Neural crest cell (in vitro differentiated cells): Measurements from ENCODE around the gene RGL1. TPM values are rescaled to one million over a fixed set of nuclear protein-coding genes. Genes with fewer than 3 reads are reported as not detected.

Experiments used
- DNase-seq: peaks from one replicate; pipeline ENCODE4 v3.0.0; 2021; ENCODE audit warnings: low read depth, mixed read lengths, low spot score
- H3K27ac Mint-ChIP-seq: one replicate; pipeline ENCODE4 v1.8.0; 2021; ENCODE audit warnings: mild to moderate bottlenecking, mixed read lengths; ENCODE audit not compliant: unreplicated experiment
- H3K27me3 Mint-ChIP-seq: 2 replicates; pipeline ENCODE4 v1.8.0; 2021; ENCODE audit warnings: low read depth, mild to moderate bottlenecking, mixed read lengths
- H3K36me3 Mint-ChIP-seq: 2 replicates; pipeline ENCODE4 v1.8.0; 2021; ENCODE audit warnings: low read depth, mild to moderate bottlenecking, mixed read lengths
- H3K4me1 Mint-ChIP-seq: 2 replicates; pipeline ENCODE4 v1.8.0; 2021; ENCODE audit warnings: mixed read lengths
- H3K4me3 Mint-ChIP-seq: one replicate; pipeline ENCODE4 v1.8.0; 2021; ENCODE audit warnings: mild to moderate bottlenecking, mixed read lengths
- H3K9me3 Mint-ChIP-seq: 2 replicates; pipeline ENCODE4 v1.8.0; 2021; ENCODE audit warnings: mixed read lengths
- CTCF ChIP-seq: fragments of 200-600 bp; sonication (generic); conservative IDR thresholded peaks from 2 replicates; pipeline ENCODE4 v1.5.0; 2021; ENCODE audit warnings: antibody characterized with exemption, mild to moderate bottlenecking
- total RNA-seq: library from RNA; stranded (reverse); gene quantifications from 2 replicates; pipeline ENCODE4 v1.2.1, GENCODE V29; 2021

RGL1 gene
- total RNA-seq, 1 donor from 2014 or later, result 13.6 TPM

- Mint-ChIP-seq H3K9me3 (peaks cover 2% of the 10 kb centered on the region), H3K4me1 (peaks cover 20% of the 10 kb centered on the region), H3K36me3 (no peaks in the 10 kb centered on the region), H3K27me3 (no peaks in the 10 kb centered on the region), H3K27ac (no peak overlapping the region), H3K4me3 (no peak overlapping the region)
- TF ChIP-seq CTCF, result no peak
- no peak for DNase-seq
Observed at GRCh38 chr1:183791319-183791718, 13.6 kb upstream of the RGL1 start.

GRCh38 chr1:183792300-183792699 lies 12.6 kb upstream of the RGL1 start:
- Mint-ChIP-seq H3K4me3 (no peak overlapping the region), H3K27ac (no peak overlapping the region), H3K4me1 (peaks cover 13% of the 10 kb centered on the region), H3K27me3 (no peaks in the 10 kb centered on the region), H3K9me3 (peaks cover 2% of the 10 kb centered on the region), H3K36me3 (no peaks in the 10 kb centered on the region)
- DNase-seq, result no peak
- no peak for TF ChIP-seq CTCF

GRCh38 chr1:183794088-183794487 lies 10.8 kb upstream of the RGL1 start:
- Mint-ChIP-seq H3K4me3 (no peak overlapping the region), H3K27me3 (no peaks in the 10 kb centered on the region), H3K9me3 (peaks cover 2% of the 10 kb centered on the region), H3K4me1 (peaks cover 6% of the 10 kb centered on the region), H3K27ac (no peak overlapping the region), H3K36me3 (no peaks in the 10 kb centered on the region)
- DNase-seq, result no peak
- no peak for TF ChIP-seq CTCF

GRCh38 chr1:183800449-183800848 lies 4.5 kb upstream of the RGL1 start:
- Mint-ChIP-seq H3K4me1 (peaks cover 17% of the 10 kb centered on the region), H3K27ac (no peak overlapping the region), H3K27me3 (no peaks in the 10 kb centered on the region), H3K36me3 (peaks cover 4% of the 10 kb centered on the region), H3K9me3 (peaks cover 7% of the 10 kb centered on the region), H3K4me3 (no peak overlapping the region)
- no peak for DNase-seq
- no peak for TF ChIP-seq CTCF

GRCh38 chr1:183801649-183802048 lies 3.3 kb upstream of the RGL1 start:
- Mint-ChIP-seq H3K27ac (no peak overlapping the region), H3K27me3 (no peaks in the 10 kb centered on the region), H3K36me3 (peaks cover 4% of the 10 kb centered on the region), H3K9me3 (peaks cover 7% of the 10 kb centered on the region), H3K4me3 (no peak overlapping the region), H3K4me1 (peaks cover 25% of the 10 kb centered on the region)
- TF ChIP-seq CTCF, result no peak
- DNase-seq, result no peak

- DNase-seq, result peak; percentile 7
- Mint-ChIP-seq H3K4me3 (peak overlapping the region; percentile 92), H3K9me3 (peaks cover 7% of the 10 kb centered on the region), H3K27me3 (no peaks in the 10 kb centered on the region), H3K36me3 (peaks cover 7% of the 10 kb centered on the region), H3K4me1 (peaks cover 50% of the 10 kb centered on the region), H3K27ac (peak overlapping the region; percentile 64)
- no peak for TF ChIP-seq CTCF
Observed at GRCh38 chr1:183804387-183804786, 533 bp upstream of the RGL1 start.
